Measurements from ENCODE around the gene FAM177B. TPM values are rescaled to one million over a fixed set of nuclear protein-coding genes. Genes with fewer than 3 reads are reported as not detected.

The FAM177B gene
- under 1 TPM in 1 of 2 donors, not detected in 1; 0.98 TPM for total RNA-seq

DNA sequence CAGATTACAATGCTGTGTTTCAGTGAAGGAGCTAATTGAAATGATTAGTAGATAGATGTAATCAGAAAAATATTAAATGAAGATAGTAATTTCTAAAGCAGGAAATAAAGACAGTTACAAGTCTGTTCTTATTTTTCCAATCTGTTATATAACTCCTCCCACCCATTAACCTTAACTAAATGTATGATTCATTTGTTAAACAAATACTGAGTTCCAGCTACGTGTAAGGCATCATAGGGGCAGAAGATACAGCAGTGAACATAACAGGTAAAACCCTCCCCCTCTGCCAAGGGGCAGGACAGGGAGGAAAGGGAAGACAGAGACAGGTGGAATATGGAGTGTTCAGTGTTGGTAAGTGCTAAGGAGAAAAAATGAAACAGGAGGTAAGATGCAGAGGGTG is at the start of gene FAM177B:
FAM177B (plus strand) TSS at position 231 of the 400 bp plus-strand sequence. CDS start 9,344 bp downstream, outside the sequence.
- H3K9me3 Mint-ChIP-seq: no peaks in the 10 kb centered on the region
- H3K27ac Mint-ChIP-seq: no peak within 1 kb of the TSS
- DNase-seq (ENCODE audit: low spot score) (no peak), ATAC-seq (no peak)
- H3K36me3 Mint-ChIP-seq: peaks cover 8% of the 10 kb centered on the region
- no peaks in the 10 kb centered on the region for H3K27me3 Mint-ChIP-seq
- H3K4me3 Mint-ChIP-seq: no peak within 1 kb of the TSS
- H3K4me1 Mint-ChIP-seq (ENCODE audit: low read depth in 2 of 2): peaks cover 0 to 4% of the 10 kb centered on the region in 2 donors

DNA sequence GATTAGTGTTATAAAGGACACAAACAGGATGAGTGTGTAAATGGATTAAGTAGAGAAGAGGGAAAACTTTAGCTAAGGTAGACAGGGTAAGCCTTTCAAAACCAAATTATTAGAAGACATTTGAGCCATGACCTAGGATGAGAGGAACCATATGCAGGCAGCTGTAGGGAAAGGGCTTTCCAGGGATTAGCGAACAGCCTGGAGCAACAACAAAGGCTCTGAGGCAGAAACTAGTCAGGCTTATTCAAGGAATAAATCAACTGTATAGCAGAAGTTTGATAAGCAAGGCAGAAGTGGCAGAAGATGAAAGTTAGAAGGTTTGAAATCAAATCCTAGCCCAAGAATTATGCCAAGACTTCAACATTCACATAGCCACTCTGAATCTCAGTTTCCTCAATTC is 46.0 kb upstream of the FAM177B start:
- H3K9me3 Mint-ChIP-seq: no peaks in the 10 kb centered on the region
- ATAC-seq (no peak), DNase-seq (ENCODE audit: low spot score) (no peak)
- no peaks in the 10 kb centered on the region for H3K27me3 Mint-ChIP-seq
- H3K4me3 Mint-ChIP-seq: no peak overlapping the region
- no peaks in the 10 kb centered on the region for H3K36me3 Mint-ChIP-seq
- no peaks in the 10 kb centered on the region for H3K4me1 Mint-ChIP-seq (ENCODE audit: low read depth in 2 of 2)
- H3K27ac Mint-ChIP-seq: no peak overlapping the region

DNA sequence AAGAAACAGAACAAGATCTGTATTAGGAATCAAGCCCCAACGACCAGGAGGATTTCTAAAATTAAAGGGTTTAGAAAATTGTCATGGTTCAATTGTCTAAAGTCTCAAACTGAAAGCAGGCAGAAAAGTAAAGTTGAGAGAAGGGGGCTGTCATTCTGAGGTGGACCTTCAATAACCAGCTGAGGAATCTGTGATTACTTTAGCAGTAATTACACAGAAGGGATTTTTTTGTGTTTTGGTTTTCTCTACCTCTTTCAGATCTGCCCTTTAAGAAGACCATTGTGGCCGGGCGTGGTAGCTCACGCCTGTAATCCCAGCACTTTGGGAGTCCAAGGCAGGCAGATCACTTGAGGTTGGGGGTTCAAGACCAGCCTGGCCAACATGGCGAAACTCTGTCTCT is 42.1 kb upstream of the FAM177B start:
- Mint-ChIP-seq H3K4me1 (ENCODE audit: low read depth in 2 of 2) (peaks cover 3 to 5% of the 10 kb centered on the region in 2 donors), H3K9me3 (no peaks in the 10 kb centered on the region), H3K27ac (peak overlapping the region in 1 of 2 donors; percentile 43), H3K36me3 (no peaks in the 10 kb centered on the region), H3K4me3 (no peak overlapping the region), H3K27me3 (no peaks in the 10 kb centered on the region)
- no peak for DNase-seq (ENCODE audit: low spot score)
- no peak for ATAC-seq

DNA sequence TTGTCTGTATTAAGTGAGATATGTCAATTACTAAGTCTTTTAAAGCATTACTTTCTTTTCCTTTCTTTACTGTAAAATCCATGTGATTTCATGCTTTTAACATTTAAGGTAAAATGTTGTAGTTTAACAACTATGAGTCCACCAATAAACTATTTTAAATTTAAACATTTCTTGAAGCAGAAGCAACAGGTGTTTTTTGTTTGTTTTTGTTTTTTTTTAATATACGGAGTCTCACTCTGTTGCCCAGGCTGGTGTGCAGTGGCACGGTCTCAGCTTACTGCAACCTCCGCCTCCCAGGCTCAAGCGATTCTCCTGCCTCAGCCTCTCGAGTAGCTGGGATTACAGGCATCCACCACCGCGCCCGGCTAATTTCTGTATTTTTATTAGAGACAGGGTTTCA is 40.3 kb upstream of the FAM177B start:
- Mint-ChIP-seq H3K4me3 (no peak overlapping the region), H3K9me3 (no peaks in the 10 kb centered on the region), H3K27ac (no peak overlapping the region), H3K4me1 (ENCODE audit: low read depth in 2 of 2) (peaks cover 3 to 5% of the 10 kb centered on the region in 2 donors), H3K27me3 (no peaks in the 10 kb centered on the region), H3K36me3 (no peaks in the 10 kb centered on the region)
- no peak for DNase-seq (ENCODE audit: low spot score)
- ATAC-seq: no peak

DNA sequence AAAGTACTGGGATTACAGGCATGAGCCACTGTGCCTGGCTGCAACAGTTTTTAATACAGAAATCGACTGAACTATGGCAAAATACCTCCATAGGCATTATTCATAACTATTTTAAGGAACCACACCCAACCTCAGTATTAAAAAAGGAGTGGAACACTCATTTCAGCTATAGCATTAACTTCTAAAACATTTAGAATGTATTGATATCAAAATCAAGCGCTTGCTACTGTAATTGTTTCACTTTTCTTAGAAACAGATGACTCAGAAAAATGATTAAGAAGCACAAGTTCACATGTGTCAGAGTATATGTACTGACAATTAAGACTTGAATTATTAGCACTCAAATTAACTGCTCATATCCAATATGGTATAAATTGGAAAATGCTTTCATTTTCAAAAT is 39.8 kb upstream of the FAM177B start:
- no peaks in the 10 kb centered on the region for H3K9me3 Mint-ChIP-seq
- DNase-seq (ENCODE audit: low spot score) (no peak), ATAC-seq (no peak)
- H3K4me1 Mint-ChIP-seq (ENCODE audit: low read depth in 2 of 2): peaks cover 3 to 5% of the 10 kb centered on the region in 2 donors
- no peak overlapping the region for H3K4me3 Mint-ChIP-seq
- H3K36me3 Mint-ChIP-seq: peaks cover under 1% of the 10 kb centered on the region
- no peaks in the 10 kb centered on the region for H3K27me3 Mint-ChIP-seq
- H3K27ac Mint-ChIP-seq: peak overlapping the region in 1 of 2 donors; percentile 32

DNA sequence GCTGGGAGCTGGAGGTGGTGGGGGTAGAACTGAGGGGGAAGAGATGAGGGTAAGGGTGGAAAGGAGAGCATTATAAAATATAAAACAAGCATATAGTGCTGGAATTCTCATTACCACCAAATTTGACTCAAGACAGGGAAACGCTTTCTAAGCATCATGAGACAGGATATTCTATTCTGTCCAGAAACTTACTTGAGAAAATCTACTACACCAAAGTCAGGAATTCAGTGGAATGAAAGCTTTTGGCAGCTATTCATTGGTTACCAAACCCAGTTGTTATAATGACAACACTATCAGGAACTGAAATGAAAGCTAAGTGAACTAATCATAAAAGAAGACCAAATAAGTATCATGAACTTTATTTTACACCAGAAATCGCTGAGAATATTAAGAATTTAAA is 39.2 kb upstream of the FAM177B start:
- Mint-ChIP-seq H3K4me1 (ENCODE audit: low read depth in 2 of 2) (peaks cover 3 to 5% of the 10 kb centered on the region in 2 donors), H3K4me3 (no peak overlapping the region), H3K27me3 (no peaks in the 10 kb centered on the region), H3K9me3 (no peaks in the 10 kb centered on the region), H3K36me3 (peaks cover 7% of the 10 kb centered on the region), H3K27ac (peak overlapping the region in 1 of 2 donors; percentile 32)
- ATAC-seq (no peak), DNase-seq (ENCODE audit: low spot score) (no peak)

DNA sequence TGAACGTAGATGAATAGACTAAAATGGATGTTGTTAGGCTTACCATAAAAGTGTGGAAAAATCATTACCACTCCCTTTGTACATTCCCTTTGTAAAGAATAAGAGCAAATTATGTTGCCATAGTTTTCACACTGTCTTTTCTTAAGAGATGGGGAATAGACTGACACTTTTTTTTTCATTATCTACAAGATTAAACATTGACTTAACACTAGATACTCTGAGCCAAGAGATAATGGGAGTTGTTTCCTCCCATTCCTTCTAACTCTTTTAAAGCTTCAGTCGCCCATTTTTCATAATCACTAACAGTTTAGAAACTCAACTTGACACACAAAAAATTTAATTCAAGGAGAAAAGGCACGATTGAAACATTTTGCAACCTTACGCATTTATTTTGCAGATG is 34.8 kb upstream of the FAM177B start:
- H3K9me3 Mint-ChIP-seq: no peaks in the 10 kb centered on the region
- H3K4me3 Mint-ChIP-seq: no peak overlapping the region
- H3K27ac Mint-ChIP-seq: no peak overlapping the region
- peaks cover 12 to 18% of the 10 kb centered on the region in 2 donors for H3K4me1 Mint-ChIP-seq (ENCODE audit: low read depth in 2 of 2)
- DNase-seq (ENCODE audit: low spot score) (no peak), ATAC-seq (no peak)
- H3K27me3 Mint-ChIP-seq: no peaks in the 10 kb centered on the region
- peaks cover 7% of the 10 kb centered on the region for H3K36me3 Mint-ChIP-seq

DNA sequence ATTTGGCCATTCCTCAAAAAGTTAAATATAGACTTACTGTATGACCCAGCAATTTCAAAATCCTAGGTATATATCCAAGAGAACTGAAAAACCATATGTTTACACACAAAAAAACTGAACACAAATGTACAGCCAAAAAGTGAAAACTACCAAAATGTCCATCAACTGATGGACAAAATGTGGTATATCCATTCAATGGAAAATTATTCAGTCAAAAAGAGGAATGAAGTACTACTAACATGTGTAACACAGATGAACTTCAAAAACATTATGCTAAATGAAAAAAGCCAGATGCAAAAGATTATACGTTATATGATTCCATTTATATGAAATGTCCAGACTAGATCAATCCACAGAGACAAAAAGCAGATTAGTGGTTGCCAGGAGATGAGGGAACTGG is 32.7 kb upstream of the FAM177B start:
- DNase-seq (ENCODE audit: low spot score): no peak
- no peak for ATAC-seq
- H3K4me1 Mint-ChIP-seq (ENCODE audit: low read depth in 2 of 2): peaks cover 9 to 13% of the 10 kb centered on the region in 2 donors
- H3K27me3 Mint-ChIP-seq: no peaks in the 10 kb centered on the region
- no peaks in the 10 kb centered on the region for H3K9me3 Mint-ChIP-seq
- H3K36me3 Mint-ChIP-seq: peaks cover 7% of the 10 kb centered on the region
- H3K27ac Mint-ChIP-seq: no peak overlapping the region
- H3K4me3 Mint-ChIP-seq: no peak overlapping the region

DNA sequence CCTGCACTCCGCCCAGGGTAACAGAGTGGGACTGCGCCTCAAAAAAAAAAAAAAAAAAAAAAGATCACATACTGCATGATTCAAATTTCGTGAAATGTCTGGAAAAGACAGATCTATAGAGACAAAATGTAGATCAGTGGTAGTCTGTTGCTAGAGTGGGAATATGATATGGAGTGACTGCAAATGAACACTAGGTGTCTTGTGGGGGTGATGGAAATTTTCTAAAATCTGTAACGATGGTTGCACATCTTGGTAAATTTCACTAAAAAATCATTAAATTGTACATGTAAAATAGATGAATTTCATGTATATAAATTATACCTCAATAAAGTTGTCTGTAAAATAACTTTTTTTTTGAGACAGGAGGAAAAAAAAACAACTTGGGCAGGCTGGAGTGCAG is 30.2 kb upstream of the FAM177B start:
- no peaks in the 10 kb centered on the region for H3K9me3 Mint-ChIP-seq
- H3K27me3 Mint-ChIP-seq: no peaks in the 10 kb centered on the region
- ATAC-seq: no peak
- peaks cover 19 to 33% of the 10 kb centered on the region in 2 donors for H3K4me1 Mint-ChIP-seq (ENCODE audit: low read depth in 2 of 2)
- H3K36me3 Mint-ChIP-seq: peaks cover 7% of the 10 kb centered on the region
- no peak overlapping the region for H3K4me3 Mint-ChIP-seq
- no peak overlapping the region for H3K27ac Mint-ChIP-seq
- no peak for DNase-seq (ENCODE audit: low spot score)

DNA sequence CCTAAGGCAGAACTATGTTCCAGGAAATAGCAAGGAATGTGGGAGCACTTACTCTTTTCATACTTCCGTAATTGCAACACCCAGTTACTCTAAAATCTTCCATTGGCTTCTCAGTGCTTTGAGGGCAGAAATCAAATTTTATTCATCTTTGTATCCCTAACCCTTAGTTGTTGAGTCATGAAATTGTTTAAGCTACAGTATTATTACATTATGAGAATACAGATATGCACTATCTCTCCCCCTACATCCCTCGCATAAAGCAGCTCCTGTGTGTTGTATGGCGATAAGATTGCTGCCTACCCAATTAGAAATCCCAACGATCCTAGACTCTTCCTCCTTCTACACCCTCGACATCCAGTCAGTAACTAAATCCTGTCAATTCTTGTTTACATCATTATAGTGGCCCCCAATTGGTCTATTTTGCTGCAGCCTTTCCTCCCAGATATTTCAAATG is 27.3 kb upstream of the FAM177B start:
- no peaks in the 10 kb centered on the region for H3K9me3 Mint-ChIP-seq
- no peaks in the 10 kb centered on the region for H3K27me3 Mint-ChIP-seq
- H3K36me3 Mint-ChIP-seq: peaks cover 5% of the 10 kb centered on the region
- H3K4me3 Mint-ChIP-seq: no peak overlapping the region
- no peak for DNase-seq (ENCODE audit: low spot score)
- H3K27ac Mint-ChIP-seq: no peak overlapping the region
- no peak for ATAC-seq
- H3K4me1 Mint-ChIP-seq (ENCODE audit: low read depth in 2 of 2): peaks cover 25 to 36% of the 10 kb centered on the region in 2 donors

DNA sequence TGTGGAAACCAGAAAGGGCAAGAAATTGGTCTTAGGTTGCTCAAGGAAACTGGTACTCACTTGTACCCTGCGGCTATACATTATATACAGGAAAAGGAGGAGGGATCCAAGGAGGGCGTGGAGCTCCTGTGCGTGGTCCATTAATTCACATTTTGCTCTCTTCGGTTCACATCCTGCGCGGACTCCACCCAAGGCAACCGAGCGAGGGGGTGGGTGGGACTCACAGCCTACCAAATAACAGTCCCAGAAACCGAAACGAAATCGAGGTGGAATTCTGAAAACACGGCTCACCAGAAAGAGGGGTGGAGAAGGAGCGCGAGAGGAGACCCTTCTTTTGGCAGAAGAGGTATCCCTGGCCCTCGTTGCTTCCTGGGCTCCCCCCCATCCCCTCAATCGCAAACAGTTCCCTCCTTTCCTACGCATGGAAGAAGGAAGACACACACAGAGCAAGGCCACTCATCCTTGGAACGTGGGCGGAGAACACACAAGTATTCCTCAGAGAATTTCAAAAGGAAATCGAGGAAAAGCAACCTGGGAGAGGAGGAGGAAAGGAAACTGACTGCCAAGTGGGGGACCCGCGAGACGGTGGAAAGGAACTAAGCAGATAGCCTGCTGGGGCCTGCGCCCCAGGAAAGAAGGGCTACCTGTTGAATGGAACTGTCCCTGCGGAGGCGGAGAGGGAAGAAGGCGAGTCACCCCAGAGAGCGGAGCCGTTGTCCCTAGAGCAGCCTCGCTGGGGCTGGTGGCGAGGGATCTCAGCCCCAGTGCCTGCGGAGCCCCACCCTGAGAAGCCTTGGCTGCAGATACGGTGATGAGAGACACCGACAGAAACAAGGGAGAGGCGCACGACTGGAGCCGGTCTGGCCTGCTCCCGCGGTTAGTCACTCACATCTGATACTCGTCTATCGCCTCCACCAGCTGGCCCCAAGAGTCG is 25.4 kb upstream of the FAM177B start:
- DNase-seq (ENCODE audit: low spot score) (peak; percentile 81), ATAC-seq (peak; percentile 62 to 67)
- H3K4me1 Mint-ChIP-seq (ENCODE audit: low read depth in 2 of 2): peaks cover 18 to 31% of the 10 kb centered on the region in 2 donors
- H3K9me3 Mint-ChIP-seq: no peaks in the 10 kb centered on the region
- H3K27ac Mint-ChIP-seq: peak overlapping the region; percentile 95 to 100
- peak overlapping the region; percentile 99 for H3K4me3 Mint-ChIP-seq
- peaks cover 8% of the 10 kb centered on the region for H3K36me3 Mint-ChIP-seq
- no peaks in the 10 kb centered on the region for H3K27me3 Mint-ChIP-seq

DNA sequence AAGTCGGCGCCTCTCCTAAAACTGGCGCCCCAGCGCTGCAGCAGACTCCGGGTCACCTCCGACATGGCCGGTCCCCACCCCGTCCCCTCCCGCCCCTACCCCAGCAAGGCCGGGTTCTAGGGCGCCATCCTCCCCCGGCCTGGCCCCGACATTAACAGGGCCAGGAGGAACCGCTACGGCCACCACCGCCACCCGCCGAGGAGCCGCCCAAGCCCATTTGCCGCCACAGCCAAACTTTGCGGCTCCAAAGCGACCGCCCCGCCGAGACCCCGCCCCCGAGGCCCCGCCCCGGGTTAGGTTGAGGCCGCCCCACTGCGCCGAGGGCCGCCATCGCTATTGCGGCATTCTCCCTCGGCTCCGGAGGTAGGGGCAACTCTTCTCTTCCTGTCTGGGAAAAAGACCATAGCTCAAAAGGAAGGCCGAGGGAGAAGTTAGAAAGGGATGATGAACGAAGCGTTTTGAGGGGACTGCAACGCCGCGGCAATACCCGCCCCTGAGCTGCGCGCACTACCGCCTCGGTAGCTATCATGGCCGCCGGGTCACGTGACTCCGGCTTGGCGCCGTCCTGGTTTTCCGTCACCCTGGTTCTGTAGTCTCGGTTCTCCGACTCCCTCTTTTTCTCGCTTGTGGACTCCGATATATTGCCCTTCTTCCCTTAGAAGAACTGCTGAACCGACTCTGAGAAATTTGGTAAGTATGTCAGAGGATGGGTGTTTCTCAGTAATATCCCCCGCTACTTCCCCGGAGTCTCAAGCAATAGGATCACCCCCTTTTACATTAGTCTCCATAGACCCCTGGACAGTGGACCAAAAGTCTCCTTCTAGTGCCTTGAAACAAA is 24.5 kb upstream of the FAM177B start, which contains the start of the genes AIDA and BROX:
AIDA (minus strand) TSS at position 239 of the 838 bp plus-strand sequence; CDS start at position 65, 174 bp downstream.
BROX (plus strand) TSS at position 312 of the 838 bp plus-strand sequence. CDS start 3,136 bp downstream, outside the sequence.
- peak within 1 kb of the TSS; percentile 95 to 100 for H3K27ac Mint-ChIP-seq
- no peaks in the 10 kb centered on the region for H3K27me3 Mint-ChIP-seq
- H3K4me3 Mint-ChIP-seq: peak within 1 kb of the TSS; percentile 99
- peaks cover 9% of the 10 kb centered on the region for H3K36me3 Mint-ChIP-seq
- ATAC-seq (peak; percentile 94), DNase-seq (ENCODE audit: low spot score) (peak; percentile 94)
- H3K4me1 Mint-ChIP-seq (ENCODE audit: low read depth in 2 of 2): peaks cover 18 to 34% of the 10 kb centered on the region in 2 donors
- no peaks in the 10 kb centered on the region for H3K9me3 Mint-ChIP-seq

DNA sequence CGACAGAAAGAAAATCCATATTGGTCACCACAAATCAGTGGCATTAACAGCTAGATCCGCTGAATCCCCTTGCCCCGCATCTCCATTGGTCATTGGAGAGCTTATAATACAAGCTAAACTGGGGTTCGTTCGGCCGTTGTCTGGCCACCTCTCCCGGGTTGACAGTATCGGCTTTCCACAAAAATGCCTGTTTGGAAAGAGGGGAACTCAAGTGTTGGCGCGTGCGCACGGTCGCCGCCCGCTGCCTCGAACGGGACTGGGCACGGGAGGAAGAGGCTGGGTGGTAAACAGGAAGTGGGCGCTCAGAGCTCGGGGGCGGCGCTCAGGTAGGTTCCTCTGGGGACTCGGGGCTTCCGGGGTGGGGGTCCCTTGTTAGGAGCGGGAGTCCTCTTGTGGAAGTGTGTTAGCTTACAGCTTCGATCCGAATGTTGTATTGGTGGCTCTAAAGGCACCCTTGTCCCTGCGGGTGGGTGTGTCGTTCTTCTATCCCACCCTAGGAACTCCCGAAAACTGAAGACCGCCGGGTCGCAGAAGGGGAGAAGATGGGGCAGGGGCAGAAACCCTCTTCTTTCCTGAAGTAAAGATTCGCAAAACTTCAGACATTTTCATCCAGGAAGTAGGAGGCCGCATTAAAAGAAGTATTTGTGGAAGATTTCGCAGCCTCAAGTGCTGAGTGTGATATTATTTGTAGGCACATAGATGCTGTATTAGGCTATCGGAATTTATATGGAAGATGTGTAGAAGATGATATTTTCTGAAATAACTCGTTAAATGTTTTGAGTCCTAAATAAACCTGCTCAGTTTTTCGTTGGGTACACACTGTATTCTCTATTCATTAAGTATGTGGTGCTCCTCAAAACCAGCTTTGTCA is 23.7 kb upstream of the FAM177B start:
- Mint-ChIP-seq H3K27ac (peak overlapping the region; percentile 95 to 100), H3K4me1 (ENCODE audit: low read depth in 2 of 2) (peaks cover 18 to 34% of the 10 kb centered on the region in 2 donors), H3K4me3 (peak overlapping the region; percentile 99)

More for the DNA sequence above, 23.7 kb upstream of the FAM177B start:
- ATAC-seq (peak; percentile 79 to 81), DNase-seq (ENCODE audit: low spot score) (peak; percentile 92)
- Mint-ChIP-seq H3K36me3 (peaks cover 9% of the 10 kb centered on the region), H3K27me3 (no peaks in the 10 kb centered on the region), H3K9me3 (no peaks in the 10 kb centered on the region)
